Nephron (organoid): ENCODE results near the gene ANKRD49.

Source experiments
- H3K27ac Mint-ChIP-seq, 3 experiments: 2 replicates each; pipeline ENCODE4 v1.8.0; 2020; ENCODE audit warnings: mixed read lengths in 3 of 3, mild to moderate bottlenecking in 2 of 3, moderate library complexity in 1 of 3
- H3K27me3 Mint-ChIP-seq: 2 replicates; pipeline ENCODE4 v1.8.0; 2021; ENCODE audit warnings: low read depth, mild to moderate bottlenecking, moderate library complexity, mixed read lengths
- H3K36me3 Mint-ChIP-seq: 2 replicates; pipeline ENCODE4 v1.8.0; 2020; ENCODE audit warnings: low read depth, mixed read lengths
- H3K4me1 Mint-ChIP-seq: 2 replicates; pipeline ENCODE4 v1.8.0; 2020; ENCODE audit warnings: mixed read lengths
- H3K4me3 Mint-ChIP-seq, 3 experiments: 2 replicates each; pipeline ENCODE4 v1.8.0; 2020; ENCODE audit warnings: mild to moderate bottlenecking in 3 of 3, mixed read lengths in 3 of 3, moderate library complexity in 2 of 3
- H3K9me3 Mint-ChIP-seq: 2 replicates; pipeline ENCODE4 v1.8.0; 2020; ENCODE audit warnings: mixed read lengths
- CTCF ChIP-seq, 3 experiments: fragments of 200-600 bp; sonication (generic); IDR thresholded peaks; one replicate each; pipeline ENCODE4 v1.5.0; 2021; ENCODE audit warnings: antibody characterized with exemption in 3 of 3; ENCODE audit not compliant: unreplicated experiment in 3 of 3

Gene ANKRD49

GRCh38 chr11:94452988-94453387 lies 40.8 kb upstream of the ANKRD49 start:
- H3K9me3 Mint-ChIP-seq, result no peaks in the 10 kb centered on the region
- peaks cover 16% of the 10 kb centered on the region for H3K36me3 Mint-ChIP-seq
- no peak overlapping the region for H3K27ac Mint-ChIP-seq
- no peak for TF ChIP-seq CTCF (IDR thresholded peaks at IDR 0.05; ENCODE audit: unreplicated experiment in 3 of 3)
- H3K4me1 Mint-ChIP-seq, result no peaks in the 10 kb centered on the region
- no peak overlapping the region for H3K4me3 Mint-ChIP-seq
- no peaks in the 10 kb centered on the region for H3K27me3 Mint-ChIP-seq

GRCh38 chr11:94454301-94454700 lies 39.5 kb upstream of the ANKRD49 start:
- H3K36me3 Mint-ChIP-seq, result peaks cover 17% of the 10 kb centered on the region
- H3K27me3 Mint-ChIP-seq, result no peaks in the 10 kb centered on the region
- no peak overlapping the region for H3K27ac Mint-ChIP-seq
- no peak for TF ChIP-seq CTCF (IDR thresholded peaks at IDR 0.05; ENCODE audit: unreplicated experiment in 3 of 3)
- H3K4me1 Mint-ChIP-seq, result no peaks in the 10 kb centered on the region
- H3K9me3 Mint-ChIP-seq, result no peaks in the 10 kb centered on the region
- H3K4me3 Mint-ChIP-seq, result no peak overlapping the region

- Mint-ChIP-seq H3K27me3 (no peaks in the 10 kb centered on the region), H3K4me3 (no peak overlapping the region), H3K36me3 (peaks cover 31% of the 10 kb centered on the region), H3K9me3 (no peaks in the 10 kb centered on the region), H3K27ac (no peak overlapping the region), H3K4me1 (no peaks in the 10 kb centered on the region)
- TF ChIP-seq CTCF (IDR thresholded peaks at IDR 0.05; ENCODE audit: unreplicated experiment in 3 of 3), result no peak
These were observed 37.9 kb upstream of the ANKRD49 start for GRCh38 chr11:94455861-94456260.

GRCh38 chr11:94457118-94458029 lies 36.4 kb upstream of the ANKRD49 start:
- Mint-ChIP-seq H3K36me3 (peaks cover 43% of the 10 kb centered on the region), H3K27me3 (no peaks in the 10 kb centered on the region), H3K27ac (no peak overlapping the region), H3K9me3 (no peaks in the 10 kb centered on the region), H3K4me3 (no peak overlapping the region), H3K4me1 (no peaks in the 10 kb centered on the region)
- no peak for TF ChIP-seq CTCF (IDR thresholded peaks at IDR 0.05; ENCODE audit: unreplicated experiment in 3 of 3)

- H3K4me3 Mint-ChIP-seq, result no peak overlapping the region
- no peaks in the 10 kb centered on the region for H3K9me3 Mint-ChIP-seq
- no peak overlapping the region for H3K27ac Mint-ChIP-seq
- H3K4me1 Mint-ChIP-seq, result no peaks in the 10 kb centered on the region
- H3K27me3 Mint-ChIP-seq, result no peaks in the 10 kb centered on the region
- TF ChIP-seq CTCF (IDR thresholded peaks at IDR 0.05; ENCODE audit: unreplicated experiment in 3 of 3), result no peak
- peaks cover 49% of the 10 kb centered on the region for H3K36me3 Mint-ChIP-seq
These were observed 34.2 kb upstream of the ANKRD49 start for GRCh38 chr11:94459576-94459975.

- no peak for TF ChIP-seq CTCF (IDR thresholded peaks at IDR 0.05; ENCODE audit: unreplicated experiment in 3 of 3)
These were observed 24.4 kb upstream of the ANKRD49 start for GRCh38 chr11:94469416-94469815.

More at GRCh38 chr11:94469416-94469815, 24.4 kb upstream of the ANKRD49 start:
- Mint-ChIP-seq H3K36me3 (peaks cover 30% of the 10 kb centered on the region), H3K27me3 (no peaks in the 10 kb centered on the region), H3K9me3 (no peaks in the 10 kb centered on the region), H3K27ac (no peak overlapping the region), H3K4me1 (no peaks in the 10 kb centered on the region), H3K4me3 (no peak overlapping the region)
